ENCODE data around the gene METTL23. TPM values are rescaled to one million over a fixed set of nuclear protein-coding genes. Genes with fewer than 3 reads are reported as not detected.
"Not testable (repeated sequence)": the region's sequence is repeated elsewhere in the genome, so short reads cannot be mapped to it uniquely, and the experiment has no call there.

The METTL23 gene
- polyA plus RNA-seq, 1 donor (not counting 4 experiments of a cell fraction or from before 2014, with no cell fraction given), result 48.3 TPM

- DNase-seq (ENCODE audit: low read depth, low spot score) (no peak), FAIRE-seq (no peak)
- Histone ChIP-seq H2AFZ (ENCODE audit: control insufficient read depth, low read length) (no peak overlapping the region), H3K9me1 (ENCODE audit: control insufficient read depth, extremely low read depth, insufficient read depth, low read length) (peaks cover 3% of the 10 kb centered on the region), H3K9me3 (ENCODE audit: control insufficient read depth, low read depth, low read length) (no peaks in the 10 kb centered on the region), H3K4me1 (ENCODE audit: control insufficient read depth, extremely low read depth, insufficient read depth, low read length) (peaks cover 21% of the 10 kb centered on the region), H3K27ac (ENCODE audit: control insufficient read depth, insufficient read depth, low read length) (peak overlapping the region; percentile 90), H3K79me2 (ENCODE audit: control insufficient read depth, insufficient read depth, low read length) (peaks cover 67% of the 10 kb centered on the region), H4K20me1 (ENCODE audit: control insufficient read depth, extremely low read depth, insufficient read depth, low read length) (peaks cover 7% of the 10 kb centered on the region), H3K4me2 (ENCODE audit: control insufficient read depth, extremely low read depth, insufficient read depth, low read depth, low read length) (peak overlapping the region; percentile 88), H3K4me3 (ENCODE audit: control insufficient read depth in 2 of 3, extremely low read depth in 1 of 3, insufficient read depth in 2 of 3, low read depth in 1 of 3, low read length in 3 of 3) (peak overlapping the region; percentile 81 to 93 (median 93)), H3K9ac (ENCODE audit: control insufficient read depth, extremely low read depth, insufficient read depth, low read length) (peak overlapping the region; percentile 91), H3K27me3 (ENCODE audit: control insufficient read depth, extremely low read depth, insufficient read depth, low read length) (no peaks in the 10 kb centered on the region), H3K36me3 (ENCODE audit: control insufficient read depth in 2 of 2, extremely low read depth in 1 of 2, insufficient read depth in 2 of 2, low read length in 2 of 2) (peaks cover 11 to 21% of the 10 kb centered on the region in 2 experiments)
- dilution Hi-C loops (cut with MboI; ENCODE audit: extremely low pct_ligation_motif_present, low sequenced_read_pairs), result no loop called here
- no peak for TF ChIP-seq EZH2 (IDR thresholded peaks at IDR 0.05; ENCODE audit: low read length)
- no peak for TF ChIP-seq CTCF (optimal IDR thresholded peaks at IDR 0.05 in 1 of 3, IDR thresholded peaks at IDR 0.05 in 1 of 3, conservative IDR thresholded peaks at IDR 0.05 in 1 of 3; ENCODE audit: extremely low read depth in 1 of 3, insufficient read depth in 2 of 3, low read length in 3 of 3)
Observed at GRCh38 chr17:76727745-76728456, 1.3 kb downstream of the METTL23 start.

GRCh38 chr17:76731800-76732733, 5.4 kb downstream of the METTL23 start:
- H3K4me2 ChIP-seq (ENCODE audit: control insufficient read depth, extremely low read depth, insufficient read depth, low read depth, low read length); H3K27ac ChIP-seq (ENCODE audit: control insufficient read depth, insufficient read depth, low read length); H2AFZ ChIP-seq (ENCODE audit: control insufficient read depth, low read length); FAIRE-seq; DNase-seq (ENCODE audit: low read depth, low spot score); dilution Hi-C loops (cut with MboI; ENCODE audit: extremely low pct_ligation_motif_present, low sequenced_read_pairs); H3K4me3 ChIP-seq (ENCODE audit: control insufficient read depth in 2 of 3, extremely low read depth in 1 of 3, insufficient read depth in 2 of 3, low read depth in 1 of 3, low read length in 3 of 3); H3K27me3 ChIP-seq (ENCODE audit: control insufficient read depth, extremely low read depth, insufficient read depth, low read length); H3K9me3 ChIP-seq (ENCODE audit: control insufficient read depth, low read depth, low read length); H3K9me1 ChIP-seq (ENCODE audit: control insufficient read depth, extremely low read depth, insufficient read depth, low read length): not testable (repeated sequence)
- peaks cover 78% of the 10 kb centered on the region for H3K79me2 ChIP-seq (ENCODE audit: control insufficient read depth, insufficient read depth, low read length)
- H4K20me1 ChIP-seq (ENCODE audit: control insufficient read depth, extremely low read depth, insufficient read depth, low read length), result peaks cover 28% of the 10 kb centered on the region
- peaks cover 14 to 40% of the 10 kb centered on the region in 2 experiments for H3K36me3 ChIP-seq (ENCODE audit: control insufficient read depth in 2 of 2, extremely low read depth in 1 of 2, insufficient read depth in 2 of 2, low read length in 2 of 2)
- peak overlapping the region; percentile 1 for H3K9ac ChIP-seq (ENCODE audit: control insufficient read depth, extremely low read depth, insufficient read depth, low read length)
- H3K4me1 ChIP-seq (ENCODE audit: control insufficient read depth, extremely low read depth, insufficient read depth, low read length), result peaks cover 30% of the 10 kb centered on the region
